Muscle layer of colon (tissue), 2 donors: ENCODE data around the gene AUTS2.

Experiments used
- H3K27ac ChIP-seq: one replicate; pipeline ENCODE4 v1.7.0; 2013; ENCODE audit warnings: low read depth, mild to moderate bottlenecking, low read length, moderate library complexity
- H3K27me3 ChIP-seq, 2 donors: one replicate each; pipeline ENCODE4 v1.7.0; 2013; ENCODE audit warnings: low read length in 2 of 2, mild to moderate bottlenecking in 2 of 2; ENCODE audit not compliant: insufficient read depth in 2 of 2, control insufficient read depth in 1 of 2
- H3K36me3 ChIP-seq: one replicate; pipeline ENCODE4 v1.7.0; 2013; ENCODE audit warnings: mild to moderate bottlenecking, low read length; ENCODE audit not compliant: insufficient read depth
- H3K4me1 ChIP-seq: one replicate; pipeline ENCODE4 v1.7.0; 2013; ENCODE audit warnings: mild to moderate bottlenecking, low read length; ENCODE audit not compliant: insufficient read depth
- H3K4me3 ChIP-seq, 2 donors: one replicate each; pipeline ENCODE4 v1.7.0; 2013; ENCODE audit warnings: low read length in 2 of 2, low read depth in 1 of 2, mild to moderate bottlenecking in 1 of 2, moderate library complexity in 1 of 2
- H3K9ac ChIP-seq: one replicate; pipeline ENCODE4 v1.7.0; 2013; ENCODE audit warnings: low read length
- H3K9me3 ChIP-seq: one replicate; pipeline ENCODE4 v1.7.0; 2013; ENCODE audit warnings: mild to moderate bottlenecking, low read length
- donor health status: abdominal sarcoma.
- donor health status: Adenocarcinoma of cecum.

Gene AUTS2

DNA sequence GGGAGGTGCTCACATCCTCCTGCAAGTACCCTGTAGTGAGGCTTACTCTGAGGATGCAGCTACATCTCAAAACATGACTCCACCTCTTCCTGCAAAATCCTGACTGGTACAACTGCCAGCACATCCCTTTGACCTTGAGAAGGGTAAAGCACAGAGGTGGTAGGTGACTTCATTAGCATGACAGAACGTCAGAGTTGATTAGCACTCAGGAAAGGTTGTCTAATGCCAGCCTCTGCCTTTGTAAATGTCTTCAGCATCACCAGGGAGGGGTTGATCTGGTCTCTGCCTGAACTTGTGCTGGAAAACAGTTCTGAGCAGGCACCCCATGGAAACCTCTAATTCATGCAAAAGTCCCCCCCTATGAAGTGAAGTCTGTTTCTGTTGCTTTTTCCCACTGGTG lies 942.4 kb downstream of the AUTS2 start:
- no peaks in the 10 kb centered on the region for H3K4me1 ChIP-seq
- no peaks in the 10 kb centered on the region for H3K36me3 ChIP-seq
- H3K27ac ChIP-seq = no peak overlapping the region
- H3K4me3 ChIP-seq = no peak overlapping the region
- H3K9ac ChIP-seq = no peak overlapping the region
- no peaks in the 10 kb centered on the region for H3K9me3 ChIP-seq
- H3K27me3 ChIP-seq = no peaks in the 10 kb centered on the region

- H3K36me3 ChIP-seq = no peaks in the 10 kb centered on the region
- H3K9ac ChIP-seq = no peak overlapping the region
- H3K27ac ChIP-seq = no peak overlapping the region
These were observed 944.6 kb downstream of the AUTS2 start for GRCh38 chr7:70542750-70543376.

DNA sequence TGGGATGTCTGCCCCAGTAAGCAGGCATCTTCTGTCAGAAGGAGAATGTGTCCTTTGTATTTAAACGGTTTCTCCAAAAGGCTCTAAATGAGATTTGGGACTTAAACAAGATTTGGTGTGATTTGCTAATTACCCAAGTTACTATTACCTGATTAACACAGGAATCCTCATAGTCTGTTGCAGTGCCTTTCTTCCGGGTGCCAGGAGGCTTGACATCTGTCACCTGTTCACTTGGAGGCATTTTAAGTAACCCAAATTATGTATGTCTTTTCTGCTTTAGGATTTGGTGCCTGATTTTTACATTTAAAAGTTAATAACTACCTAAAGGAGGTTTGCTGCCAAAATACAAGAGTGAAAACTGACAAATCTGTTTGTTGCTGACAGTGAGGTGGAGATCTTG lies 945.7 kb downstream of the AUTS2 start:
- Histone ChIP-seq H3K4me1 (no peaks in the 10 kb centered on the region), H3K27me3 (no peaks in the 10 kb centered on the region), H3K9ac (no peak overlapping the region), H3K9me3 (no peaks in the 10 kb centered on the region), H3K36me3 (no peaks in the 10 kb centered on the region), H3K4me3 (no peak overlapping the region), H3K27ac (no peak overlapping the region)

More at GRCh38 chr7:70542750-70543376, 944.6 kb downstream of the AUTS2 start:
- H3K27me3 ChIP-seq = no peaks in the 10 kb centered on the region
- H3K4me1 ChIP-seq = no peaks in the 10 kb centered on the region
- no peaks in the 10 kb centered on the region for H3K9me3 ChIP-seq
- H3K4me3 ChIP-seq = no peak overlapping the region

DNA sequence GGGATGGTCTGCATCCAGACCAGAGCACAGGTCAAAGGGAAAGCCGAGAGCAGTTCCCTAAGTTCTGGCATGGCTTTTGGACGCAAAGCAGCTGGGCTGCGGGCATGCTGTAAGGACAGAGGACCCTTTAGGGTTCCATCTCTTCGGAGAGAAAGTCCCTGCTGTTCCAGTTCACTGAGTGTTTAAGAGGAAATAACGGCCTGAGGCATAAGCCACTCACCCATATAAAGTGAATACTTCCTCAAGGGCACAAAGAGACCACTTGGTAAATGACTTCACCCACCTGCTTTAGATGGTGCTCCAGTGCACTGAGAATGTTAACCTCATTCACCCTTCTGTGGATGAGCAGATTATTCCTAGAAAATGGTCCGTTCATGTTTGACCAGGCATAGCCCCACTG lies 946.9 kb downstream of the AUTS2 start:
- Histone ChIP-seq H3K36me3 (no peaks in the 10 kb centered on the region), H3K27me3 (no peaks in the 10 kb centered on the region), H3K27ac (no peak overlapping the region), H3K4me3 (no peak overlapping the region), H3K9ac (no peak overlapping the region), H3K9me3 (no peaks in the 10 kb centered on the region), H3K4me1 (no peaks in the 10 kb centered on the region)

DNA sequence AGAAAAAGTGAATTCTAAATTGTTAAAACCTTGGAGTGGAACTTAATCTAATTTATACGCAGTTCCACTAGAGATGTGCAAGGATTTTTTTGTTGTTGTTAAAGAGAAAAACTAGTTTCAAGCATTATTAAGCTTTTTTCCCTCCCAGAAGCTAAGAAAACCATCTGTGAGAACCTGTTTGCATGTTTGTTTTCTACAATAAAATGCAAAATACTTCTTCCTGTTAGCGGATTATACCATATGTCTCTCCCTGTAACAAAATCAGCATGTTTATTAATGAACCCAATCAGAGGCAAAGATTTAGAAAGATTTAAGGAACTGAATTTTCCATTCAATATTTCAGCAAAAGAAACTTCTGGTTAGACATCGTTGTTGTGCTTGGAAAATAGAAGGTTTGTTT lies 953.9 kb downstream of the AUTS2 start:
- H3K9ac ChIP-seq = no peak overlapping the region
- H3K4me1 ChIP-seq = no peaks in the 10 kb centered on the region
- no peaks in the 10 kb centered on the region for H3K36me3 ChIP-seq
- H3K27me3 ChIP-seq = no peaks in the 10 kb centered on the region
- no peaks in the 10 kb centered on the region for H3K9me3 ChIP-seq
- no peak overlapping the region for H3K4me3 ChIP-seq
- H3K27ac ChIP-seq = no peak overlapping the region

GRCh38 chr7:70553364-70553763 lies 955.1 kb downstream of the AUTS2 start:
- Histone ChIP-seq H3K9ac (no peak overlapping the region), H3K9me3 (no peaks in the 10 kb centered on the region), H3K27me3 (no peaks in the 10 kb centered on the region), H3K4me1 (no peaks in the 10 kb centered on the region), H3K27ac (no peak overlapping the region), H3K36me3 (no peaks in the 10 kb centered on the region), H3K4me3 (no peak overlapping the region)

GRCh38 chr7:70554646-70555045 lies 956.4 kb downstream of the AUTS2 start:
- H3K9ac ChIP-seq = no peak overlapping the region
- no peaks in the 10 kb centered on the region for H3K36me3 ChIP-seq
- H3K4me1 ChIP-seq = no peaks in the 10 kb centered on the region
- no peak overlapping the region for H3K27ac ChIP-seq
- no peaks in the 10 kb centered on the region for H3K9me3 ChIP-seq
- no peaks in the 10 kb centered on the region for H3K27me3 ChIP-seq
- H3K4me3 ChIP-seq = no peak overlapping the region

GRCh38 chr7:70556761-70557160 lies 958.5 kb downstream of the AUTS2 start:
- Histone ChIP-seq H3K27ac (no peak overlapping the region), H3K27me3 (no peaks in the 10 kb centered on the region), H3K4me3 (no peak overlapping the region), H3K4me1 (no peaks in the 10 kb centered on the region), H3K36me3 (no peaks in the 10 kb centered on the region), H3K9me3 (no peaks in the 10 kb centered on the region), H3K9ac (no peak overlapping the region)

GRCh38 chr7:70557338-70557737 lies 959.1 kb downstream of the AUTS2 start:
- Histone ChIP-seq H3K27me3 (no peaks in the 10 kb centered on the region), H3K9me3 (no peaks in the 10 kb centered on the region), H3K9ac (no peak overlapping the region), H3K4me1 (no peaks in the 10 kb centered on the region), H3K36me3 (no peaks in the 10 kb centered on the region), H3K4me3 (no peak overlapping the region), H3K27ac (no peak overlapping the region)

DNA sequence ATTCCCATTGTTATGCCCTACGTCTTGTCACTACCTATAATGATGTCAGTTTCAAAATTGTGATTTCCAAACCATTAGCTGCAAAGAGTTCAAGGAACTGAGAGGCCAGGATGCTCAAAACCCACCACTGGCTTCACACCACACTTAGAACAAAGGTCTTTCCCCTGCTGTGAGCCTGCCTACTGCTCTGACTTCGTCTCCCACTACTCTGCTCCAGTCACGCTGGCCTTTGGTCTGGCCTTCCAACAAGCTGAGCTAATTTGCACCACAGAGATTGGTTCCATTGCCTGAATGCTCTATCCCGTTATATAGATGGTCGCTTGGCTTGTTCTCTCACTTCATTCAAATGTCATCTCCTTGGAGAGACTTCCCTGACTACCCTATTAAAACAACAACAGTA lies 961.5 kb downstream of the AUTS2 start:
- Histone ChIP-seq H3K36me3 (no peaks in the 10 kb centered on the region), H3K27me3 (no peaks in the 10 kb centered on the region), H3K27ac (no peak overlapping the region), H3K4me3 (no peak overlapping the region), H3K9me3 (no peaks in the 10 kb centered on the region), H3K4me1 (no peaks in the 10 kb centered on the region), H3K9ac (no peak overlapping the region)

DNA sequence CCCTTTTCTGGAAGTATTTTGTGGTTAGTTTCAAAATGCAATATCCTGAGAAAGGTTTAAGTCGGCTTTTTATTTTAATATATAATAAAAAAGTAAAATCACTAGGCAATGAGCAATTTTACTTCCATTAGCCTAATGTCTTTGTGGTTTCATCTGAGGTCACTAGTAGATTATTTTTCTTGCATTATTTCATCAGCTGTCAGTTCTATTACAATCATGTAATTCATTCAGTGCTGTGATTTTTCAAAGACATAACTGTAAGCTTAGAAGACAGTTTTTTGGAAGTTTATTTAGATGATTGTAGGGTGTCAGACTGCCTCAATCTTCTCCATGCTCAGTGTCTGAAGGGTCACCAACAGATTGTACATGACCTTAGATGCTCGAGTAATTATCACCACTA lies 965.7 kb downstream of the AUTS2 start:
- Histone ChIP-seq H3K9me3 (no peaks in the 10 kb centered on the region), H3K27ac (no peak overlapping the region), H3K36me3 (no peaks in the 10 kb centered on the region), H3K27me3 (no peaks in the 10 kb centered on the region), H3K4me1 (no peaks in the 10 kb centered on the region), H3K9ac (no peak overlapping the region), H3K4me3 (no peak overlapping the region)

- no peak overlapping the region for H3K9ac ChIP-seq
- H3K4me3 ChIP-seq = no peak overlapping the region
- no peaks in the 10 kb centered on the region for H3K27me3 ChIP-seq
- H3K4me1 ChIP-seq = no peaks in the 10 kb centered on the region
- H3K9me3 ChIP-seq = no peaks in the 10 kb centered on the region
- no peaks in the 10 kb centered on the region for H3K36me3 ChIP-seq
- no peak overlapping the region for H3K27ac ChIP-seq
These were observed 967.6 kb downstream of the AUTS2 start for GRCh38 chr7:70565721-70566370.
